Trophoblast cell (in vitro differentiated cells and primary cell): ENCODE data around the gene TSNAXIP1.

Experiments
- DNase-seq, 2 donors: peaks; one replicate each; pipeline ENCODE4 v3.0.0-alpha.2; 2016
- H2AFZ ChIP-seq: 2 replicates; pipeline ENCODE4 v1.6.1; 2013; ENCODE audit warnings: low read length, moderate library complexity, mild to moderate bottlenecking; ENCODE audit not compliant: insufficient read depth, poor library complexity
- H2AK5ac ChIP-seq: 2 replicates; pipeline ENCODE4 v1.6.1; 2013; ENCODE audit warnings: mild to moderate bottlenecking, low read length
- H2BK120ac ChIP-seq: 2 replicates; pipeline ENCODE4 v1.6.1; 2013; ENCODE audit warnings: low read length, mild to moderate bottlenecking, moderate library complexity; ENCODE audit not compliant: insufficient read depth, poor library complexity
- H2BK12ac ChIP-seq: 2 replicates; pipeline ENCODE4 v1.6.1; 2013; ENCODE audit warnings: mild to moderate bottlenecking, low read length, moderate library complexity
- H2BK5ac ChIP-seq: 2 replicates; pipeline ENCODE4 v1.6.1; 2013; ENCODE audit warnings: low read length, low read depth, moderate library complexity, mild to moderate bottlenecking; ENCODE audit not compliant: poor library complexity
- H3K14ac ChIP-seq: 2 replicates; pipeline ENCODE4 v1.6.1; 2013; ENCODE audit warnings: mild to moderate bottlenecking, low read length
- H3K18ac ChIP-seq: 2 replicates; pipeline ENCODE4 v1.6.1; 2013; ENCODE audit warnings: mild to moderate bottlenecking, low read length
- H3K23ac ChIP-seq: 2 replicates; pipeline ENCODE4 v1.6.1; 2013; ENCODE audit warnings: low read length
- H3K27ac ChIP-seq: 2 replicates; pipeline ENCODE4 v1.5.1; 2013; ENCODE audit warnings: low read depth, mild to moderate bottlenecking, inconsistent platforms, low read length, moderate library complexity
- H3K27me3 ChIP-seq: 2 replicates; pipeline ENCODE4 v1.6.1; 2013; ENCODE audit warnings: inconsistent platforms, mild to moderate bottlenecking, low read length, moderate library complexity; ENCODE audit not compliant: insufficient read depth
- H3K36me3 ChIP-seq, 2 experiments: 1 replicate in 1 of 2; 2 replicates in 1 of 2; pipeline ENCODE4 v1.6.1; 2013; ENCODE audit warnings: low read length in 2 of 2, mild to moderate bottlenecking in 2 of 2, moderate library complexity in 1 of 2; ENCODE audit not compliant: insufficient read depth in 2 of 2, control insufficient read depth in 1 of 2
- H3K4ac ChIP-seq: 2 replicates; pipeline ENCODE4 v1.6.1; 2013; ENCODE audit warnings: low read depth, mild to moderate bottlenecking, low read length, moderate library complexity
- H3K4me1 ChIP-seq, 2 experiments: 1 replicate in 1 of 2; 2 replicates in 1 of 2; pipeline ENCODE4 v1.6.1; 2013; ENCODE audit warnings: low read length in 2 of 2, mild to moderate bottlenecking in 2 of 2, moderate library complexity in 1 of 2; ENCODE audit not compliant: insufficient read depth in 2 of 2, control insufficient read depth in 1 of 2
- H3K4me2 ChIP-seq: 2 replicates; pipeline ENCODE4 v1.6.1; 2013; ENCODE audit warnings: inconsistent platforms, mild to moderate bottlenecking, low read length, moderate library complexity
- H3K4me3 ChIP-seq: 2 replicates; pipeline ENCODE4 v1.5.1; 2013; ENCODE audit warnings: mild to moderate bottlenecking, low read depth, low read length, inconsistent platforms
- H3K79me1 ChIP-seq: one replicate; pipeline ENCODE4 v1.6.1; 2013; ENCODE audit warnings: low read length
- H3K79me2 ChIP-seq: 2 replicates; pipeline ENCODE4 v1.6.1; 2013; ENCODE audit warnings: low read length, mild to moderate bottlenecking; ENCODE audit not compliant: control insufficient read depth, insufficient read depth, poor library complexity
- H3K9ac ChIP-seq: 2 replicates; pipeline ENCODE4 v1.6.1; 2013; ENCODE audit warnings: mild to moderate bottlenecking, low read length
- H3K9me3 ChIP-seq: 2 replicates; pipeline ENCODE4 v1.6.1; 2013; ENCODE audit warnings: low read depth, mild to moderate bottlenecking, control low read depth, inconsistent platforms, low read length; ENCODE audit not compliant: insufficient read depth
- H4K12ac ChIP-seq: 2 replicates; pipeline ENCODE4 v1.6.1; 2013; ENCODE audit warnings: low read depth, mild to moderate bottlenecking, low read length, moderate library complexity
- H4K8ac ChIP-seq: 2 replicates; pipeline ENCODE4 v1.6.1; 2013; ENCODE audit warnings: low read depth, mild to moderate bottlenecking, low read length, moderate library complexity
- H4K91ac ChIP-seq: one replicate; pipeline ENCODE4 v1.6.1; 2013; ENCODE audit warnings: low read depth, mild to moderate bottlenecking, low read length, moderate library complexity
- WGBS: extraction: QIAGEN DNeasy Blood & Tissue Kit; methylation state at CpG from one replicate; pipeline ENCODE4 v1.1.7; 2013; ENCODE audit warnings: missing lambda C conversion rate; ENCODE audit not compliant: insufficient read length, insufficient coverage; ENCODE audit errors: extremely low coverage; 5-methylcytosine and 5-hydroxymethylcytosine counted together

Gene TSNAXIP1

GRCh38 chr16:67760956-67761230 is 45.8 kb upstream of the TSNAXIP1 start:
- Histone ChIP-seq H3K4ac (no peak overlapping the region), H3K27me3 (no peaks in the 10 kb centered on the region), H3K27ac (no peak overlapping the region), H2BK120ac (no peak overlapping the region), H3K79me2 (no peaks in the 10 kb centered on the region), H3K79me1 (no peaks in the 10 kb centered on the region), H3K14ac (no peak overlapping the region), H3K36me3 (peaks cover 13 to 24% of the 10 kb centered on the region in 2 experiments), H3K4me3 (no peak overlapping the region), H2BK12ac (no peak overlapping the region), H4K91ac (no peak overlapping the region), H3K23ac (peak overlapping the region; percentile 58), H3K9ac (no peak overlapping the region), H3K4me1 (no peaks in the 10 kb centered on the region), H3K9me3 (no peaks in the 10 kb centered on the region), H3K18ac (no peak overlapping the region), H2BK5ac (no peak overlapping the region), H3K4me2 (no peak overlapping the region), H4K8ac (no peak overlapping the region), H2AFZ (no peak overlapping the region), H2AK5ac (no peak overlapping the region), H4K12ac (no peak overlapping the region)
- no peak for DNase-seq
- WGBS: no CpG with 5 or more reads among the region's 4 CpGs

- H2BK120ac ChIP-seq: no peak overlapping the region
- WGBS: no CpG with 5 or more reads among the region's 1 CpG
Measured at GRCh38 chr16:67761924-67762323, 44.8 kb upstream of the TSNAXIP1 start.

GRCh38 chr16:67762385-67762784 is 44.3 kb upstream of the TSNAXIP1 start:
- no peak overlapping the region for H4K12ac ChIP-seq
- H3K27me3 ChIP-seq: no peaks in the 10 kb centered on the region
- no peak for DNase-seq
- no peak overlapping the region for H3K4me3 ChIP-seq
- H3K18ac ChIP-seq: no peak overlapping the region
- no peak overlapping the region for H3K9ac ChIP-seq
- no peak overlapping the region for H3K4me2 ChIP-seq
- H3K4me1 ChIP-seq: peaks cover 6% of the 10 kb centered on the region in 2 experiments
- WGBS: no CpG with 5 or more reads among the region's 2 CpGs
- no peaks in the 10 kb centered on the region for H3K9me3 ChIP-seq
- no peak overlapping the region for H3K27ac ChIP-seq
- no peak overlapping the region for H2BK12ac ChIP-seq
- peaks cover 13 to 20% of the 10 kb centered on the region in 2 experiments for H3K36me3 ChIP-seq
- H3K79me2 ChIP-seq: no peaks in the 10 kb centered on the region
- no peak overlapping the region for H2BK5ac ChIP-seq
- no peak overlapping the region for H3K4ac ChIP-seq
- no peak overlapping the region for H4K8ac ChIP-seq
- no peak overlapping the region for H3K14ac ChIP-seq
- H2AFZ ChIP-seq: no peak overlapping the region
- no peak overlapping the region for H2AK5ac ChIP-seq
- H2BK120ac ChIP-seq: no peak overlapping the region
- no peak overlapping the region for H3K23ac ChIP-seq
- no peak overlapping the region for H4K91ac ChIP-seq
- H3K79me1 ChIP-seq: no peaks in the 10 kb centered on the region

More at GRCh38 chr16:67761924-67762323, 44.8 kb upstream of the TSNAXIP1 start:
- Histone ChIP-seq H3K4me3 (no peak overlapping the region), H4K91ac (no peak overlapping the region), H4K12ac (no peak overlapping the region), H3K27me3 (no peaks in the 10 kb centered on the region), H3K79me2 (no peaks in the 10 kb centered on the region), H3K9ac (no peak overlapping the region), H4K8ac (no peak overlapping the region), H3K36me3 (peaks cover 13 to 24% of the 10 kb centered on the region in 2 experiments), H2BK12ac (no peak overlapping the region), H3K23ac (no peak overlapping the region), H2AFZ (no peak overlapping the region), H3K4me1 (peaks cover 3 to 4% of the 10 kb centered on the region in 2 experiments), H3K79me1 (no peaks in the 10 kb centered on the region), H3K14ac (no peak overlapping the region), H3K9me3 (no peaks in the 10 kb centered on the region), H3K18ac (no peak overlapping the region), H3K4ac (no peak overlapping the region), H2AK5ac (no peak overlapping the region), H3K27ac (no peak overlapping the region), H3K4me2 (no peak overlapping the region), H2BK5ac (no peak overlapping the region)
- no peak for DNase-seq

- no peak overlapping the region for H3K4me2 ChIP-seq
- no peak for DNase-seq
- H4K8ac ChIP-seq: no peak overlapping the region
- no peaks in the 10 kb centered on the region for H3K79me2 ChIP-seq
- no peak overlapping the region for H3K9ac ChIP-seq
- no peak overlapping the region for H2AFZ ChIP-seq
- H2BK12ac ChIP-seq: no peak overlapping the region
- H3K27ac ChIP-seq: no peak overlapping the region
- H2AK5ac ChIP-seq: no peak overlapping the region
- peaks cover 13 to 19% of the 10 kb centered on the region in 2 experiments for H3K36me3 ChIP-seq
- H3K9me3 ChIP-seq: no peaks in the 10 kb centered on the region
- H3K4ac ChIP-seq: no peak overlapping the region
- no peak overlapping the region for H4K12ac ChIP-seq
- no CpG with 5 or more reads among the region's 5 CpGs for WGBS
- H3K4me3 ChIP-seq: no peak overlapping the region
- H3K23ac ChIP-seq: no peak overlapping the region
- H3K14ac ChIP-seq: no peak overlapping the region
- no peaks in the 10 kb centered on the region for H3K79me1 ChIP-seq
- H2BK120ac ChIP-seq: no peak overlapping the region
- H3K18ac ChIP-seq: no peak overlapping the region
- H3K4me1 ChIP-seq: peaks cover 6% of the 10 kb centered on the region in 2 experiments
- no peak overlapping the region for H4K91ac ChIP-seq
- no peaks in the 10 kb centered on the region for H3K27me3 ChIP-seq
- H2BK5ac ChIP-seq: no peak overlapping the region
Measured at GRCh38 chr16:67763066-67763465, 43.6 kb upstream of the TSNAXIP1 start.
